T-helper 2 cell treated with Interferon-gamma antibody and Interleukin-4, amounts not matched to agents 100 ng/mL and 5 ng/mL, for 36 hours (primary cell): Measurements from ENCODE around the gene DOCK1. TPM values are rescaled to one million over a fixed set of nuclear protein-coding genes. Genes with fewer than 3 reads are reported as not detected.

Source experiments
- intact Hi-C: fragments of 100-400 bp; cut with micrococcal nuclease; formaldehyde crosslinking; loops from one replicate; pipeline ENCODE4 v1.15.1; 2023
- total RNA-seq: library from RNA; stranded (reverse); gene quantifications from 2 replicates; pipeline ENCODE4 v1.2.3, GENCODE V29; 2022

DOCK1 gene
- total RNA-seq, 1 donor from 2014 or later = 0.41 TPM

DNA sequence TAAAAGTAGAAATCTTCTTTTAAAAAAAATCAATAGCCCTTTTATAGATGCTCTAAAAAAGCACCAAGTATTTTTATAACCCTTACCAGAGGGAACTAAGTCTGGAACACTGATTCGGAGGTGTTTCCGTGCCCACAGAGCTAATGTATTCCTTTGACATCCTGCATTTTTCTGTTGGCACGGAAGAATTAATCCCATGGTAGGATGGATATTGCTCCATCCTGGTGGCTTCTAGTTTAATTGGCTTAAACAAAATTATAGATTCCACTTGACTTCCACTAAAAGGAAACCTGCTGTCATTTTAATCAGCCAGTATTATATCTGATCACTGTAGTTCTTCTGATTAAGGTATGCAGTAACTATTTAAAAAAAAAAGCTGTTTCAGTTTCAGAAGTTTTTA, 479.8 kb downstream of the DOCK1 start:
- intact Hi-C loops = no loop called here

DNA sequence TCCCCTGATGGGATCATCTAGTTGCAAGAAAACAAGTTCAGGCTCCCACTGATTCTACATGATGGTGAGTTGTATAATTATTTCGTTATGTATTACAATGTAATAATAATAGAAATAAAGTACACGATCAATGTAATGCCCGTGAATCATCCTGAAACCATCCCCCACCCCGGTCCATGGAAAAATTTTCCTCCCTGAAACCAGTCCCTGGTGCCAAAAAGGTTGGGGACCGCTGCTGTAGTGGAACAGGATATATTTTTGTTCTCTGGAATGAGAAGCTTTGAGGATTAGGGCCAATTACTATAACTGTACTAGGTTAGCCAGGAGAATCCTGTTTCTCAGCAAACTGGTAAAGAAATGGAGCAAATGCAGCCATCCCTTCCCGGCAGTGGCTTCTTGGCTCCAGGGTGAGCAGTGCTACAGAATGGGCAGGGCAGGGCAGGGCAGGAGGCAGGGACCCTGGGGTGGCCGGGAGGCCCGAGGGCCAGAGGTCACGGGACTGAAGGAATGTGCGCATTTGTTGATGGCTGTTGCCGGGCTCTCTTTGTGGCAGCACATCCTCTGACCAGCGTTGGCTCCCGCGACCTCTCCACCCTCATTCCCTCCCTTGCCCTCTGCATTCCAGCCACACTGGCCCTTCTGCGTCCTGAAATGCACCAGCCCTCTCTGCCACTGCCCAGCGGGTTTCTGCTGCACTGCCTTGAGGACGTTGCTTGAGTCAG, 481.5 kb downstream of the DOCK1 start:
- intact Hi-C loops = no loop called here

GRCh38 chr10:127391875-127392274, 486.6 kb downstream of the DOCK1 start:
- intact Hi-C loops = no loop called here

DNA sequence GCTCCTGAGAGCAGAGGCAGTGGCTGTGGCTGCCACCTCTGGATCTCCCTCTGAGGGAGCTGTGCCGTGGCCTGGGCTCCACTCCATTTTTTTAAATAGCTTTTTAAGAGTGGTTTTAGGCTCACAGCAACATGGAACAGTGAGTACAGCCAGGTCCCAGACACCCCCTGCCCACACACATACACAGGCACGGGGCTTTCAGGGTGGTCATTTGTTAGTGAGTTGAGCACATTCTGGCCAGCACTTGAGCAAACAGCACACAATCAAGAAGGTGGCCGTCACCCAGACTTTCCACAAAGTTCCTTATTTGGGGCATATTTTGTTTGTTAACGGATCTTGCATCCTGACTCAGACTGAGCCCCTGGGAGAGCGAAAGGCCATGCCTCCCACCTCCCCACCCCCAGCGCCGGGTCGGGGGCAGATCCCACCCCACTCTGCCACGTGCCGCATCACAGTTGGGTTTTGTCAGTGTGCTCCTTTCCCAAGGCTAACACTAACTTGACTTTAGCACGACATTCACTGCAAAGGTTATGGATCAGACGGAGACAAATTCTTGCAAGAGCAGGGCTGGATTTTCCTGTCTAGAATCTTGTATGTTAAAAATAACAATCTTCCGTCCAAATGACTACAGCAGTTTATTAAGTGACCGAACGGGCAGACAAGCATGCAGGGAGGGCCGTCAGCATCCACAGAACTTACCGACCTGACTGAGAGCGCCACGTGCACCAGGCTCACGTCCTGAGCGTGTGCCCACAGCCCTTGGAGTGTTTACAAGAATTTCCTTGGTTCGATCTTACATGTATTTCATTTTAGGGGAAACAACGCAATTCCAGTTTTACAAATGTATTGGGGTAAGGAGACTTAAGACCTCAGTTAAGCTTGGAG, 487.4 kb downstream of the DOCK1 start:
- intact Hi-C loops = no loop called here

DNA sequence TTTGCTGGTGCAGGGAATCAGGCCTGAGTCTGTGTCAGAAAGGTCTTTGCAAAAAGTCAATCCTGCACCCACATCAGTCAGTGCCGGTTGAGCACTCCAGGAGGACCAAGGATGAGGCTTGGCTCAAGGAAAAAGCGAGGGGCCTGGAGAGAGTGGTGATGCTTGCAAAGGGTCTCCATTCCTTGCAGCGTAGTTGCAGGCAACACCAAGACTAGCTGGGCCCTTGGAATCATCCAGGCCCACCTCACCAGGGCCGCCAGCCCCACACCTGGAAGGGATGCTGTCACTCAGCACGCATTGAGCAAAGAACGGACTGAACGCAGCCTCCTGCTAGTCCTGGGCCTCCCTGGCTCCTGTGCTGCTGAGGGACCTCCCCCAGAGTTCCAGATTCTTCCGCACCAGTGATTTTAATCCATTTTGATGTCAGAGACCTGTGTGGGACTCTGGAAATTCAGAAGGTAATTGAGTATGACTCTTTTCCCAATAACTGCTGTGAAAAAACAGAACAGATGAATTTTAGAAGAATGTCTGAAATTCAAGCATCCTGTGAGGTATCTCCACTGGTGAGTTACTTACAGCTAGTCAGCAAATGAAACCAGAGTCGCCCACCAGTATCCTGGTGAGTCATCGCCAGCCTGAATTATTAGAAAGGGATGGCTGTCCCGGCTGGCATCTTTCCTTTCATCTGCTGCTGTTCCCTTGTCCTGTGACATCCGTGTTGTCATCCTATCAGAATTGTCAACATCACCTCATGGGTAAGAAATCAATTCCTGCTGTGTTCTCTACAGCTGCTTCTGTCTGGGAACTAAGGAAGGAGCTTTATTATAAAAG, 493.1 kb downstream of the DOCK1 start:
- intact Hi-C loops = no loop called here

- intact Hi-C loops = no loop called here
These were observed 493.7 kb downstream of the DOCK1 start for GRCh38 chr10:127398971-127399365.

DNA sequence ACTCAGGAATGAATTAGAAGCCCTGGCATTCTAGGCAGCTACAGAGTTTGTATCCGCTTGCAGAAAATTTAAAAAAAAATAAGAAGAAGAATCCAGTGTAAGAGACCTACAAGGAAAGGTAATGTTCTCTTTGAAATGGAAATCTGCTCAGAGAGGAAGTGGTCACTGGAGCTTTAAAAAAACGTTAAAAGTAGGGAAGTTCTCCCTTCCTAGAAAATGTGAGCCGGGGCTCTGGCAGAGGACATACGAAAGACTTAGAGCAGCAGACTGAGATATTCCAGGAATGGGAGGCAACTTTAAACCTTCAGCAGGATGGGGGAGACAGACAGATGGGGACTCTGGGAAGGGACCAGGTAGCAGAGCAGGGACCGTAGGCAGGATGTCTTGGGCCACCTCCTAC, 494.4 kb downstream of the DOCK1 start:
- intact Hi-C loops = no loop called here

DNA sequence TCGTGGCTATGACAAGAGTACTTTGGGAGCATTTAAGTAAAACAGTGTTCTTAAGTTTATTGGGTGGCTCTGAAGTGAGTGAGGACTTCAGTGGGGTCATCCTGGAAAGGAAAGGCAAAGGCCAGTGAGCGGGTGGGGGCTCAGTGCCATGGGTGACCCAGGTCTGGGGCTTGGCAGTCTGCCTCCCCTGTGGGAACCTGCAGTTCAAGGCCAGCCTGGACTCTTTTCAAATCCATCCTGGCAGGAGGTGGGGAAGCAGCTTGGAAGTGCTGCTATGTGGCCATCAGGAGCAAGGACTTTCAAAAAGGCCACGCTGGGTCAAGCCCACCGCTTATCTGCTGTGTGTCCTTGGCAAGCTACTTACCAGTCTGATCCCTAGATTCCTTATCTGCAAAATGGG, 495.0 kb downstream of the DOCK1 start:
- intact Hi-C loops = no loop called here

GRCh38 chr10:127402596-127403409, 497.6 kb downstream of the DOCK1 start:
- intact Hi-C loops = no loop called here

- intact Hi-C loops = no loop called here
These were observed 500.0 kb downstream of the DOCK1 start for GRCh38 chr10:127405221-127405620.

DNA sequence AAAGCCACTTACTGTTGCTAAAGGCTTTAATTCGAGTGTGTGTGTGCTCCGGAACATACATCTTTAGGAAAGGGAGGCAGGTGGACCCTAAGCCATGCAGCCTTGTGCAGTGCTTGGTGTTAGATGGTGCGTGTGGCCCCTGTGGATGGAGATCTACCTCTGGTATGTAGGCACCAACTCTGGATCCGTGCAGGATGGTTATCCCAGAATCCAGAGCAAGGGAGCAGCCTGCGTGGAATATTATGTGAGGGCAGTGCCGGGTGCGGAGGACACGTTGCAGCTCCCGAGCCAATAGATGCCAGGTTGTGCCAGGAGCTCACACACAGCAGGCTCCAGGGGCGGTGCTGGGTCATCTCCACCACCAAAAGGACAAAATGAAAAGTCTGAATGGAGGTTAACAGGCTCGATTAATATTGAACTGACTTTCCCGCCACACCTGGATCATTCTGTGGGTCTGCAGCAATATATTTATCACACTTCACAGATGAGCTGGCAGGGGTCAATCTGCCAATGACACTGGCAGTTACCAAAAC, 500.9 kb downstream of the DOCK1 start:
- intact Hi-C loops = no loop called here

DNA sequence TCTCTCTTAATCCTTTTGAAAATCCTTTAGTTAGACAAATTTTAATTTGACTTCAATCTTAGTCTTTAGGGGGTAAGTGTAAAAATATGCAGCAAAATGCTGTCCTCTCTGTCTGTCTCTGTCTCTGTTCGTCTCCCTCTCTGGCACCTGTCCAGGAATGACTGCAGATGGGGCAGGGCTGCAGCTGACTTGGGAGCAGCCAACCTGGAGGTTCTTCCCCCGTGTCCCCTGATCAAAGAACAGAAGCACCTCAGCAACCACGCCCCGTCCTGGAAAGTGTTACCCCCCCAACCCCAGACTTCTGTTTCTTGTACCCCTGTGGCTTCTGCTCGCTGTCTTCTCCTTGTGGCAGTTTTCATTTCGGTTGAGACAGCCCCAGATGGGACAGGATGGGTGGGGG, 502.3 kb downstream of the DOCK1 start:
- intact Hi-C loops = no loop called here

- intact Hi-C loops = no loop called here
These were observed 503.0 kb downstream of the DOCK1 start for GRCh38 chr10:127408112-127408710.

DNA sequence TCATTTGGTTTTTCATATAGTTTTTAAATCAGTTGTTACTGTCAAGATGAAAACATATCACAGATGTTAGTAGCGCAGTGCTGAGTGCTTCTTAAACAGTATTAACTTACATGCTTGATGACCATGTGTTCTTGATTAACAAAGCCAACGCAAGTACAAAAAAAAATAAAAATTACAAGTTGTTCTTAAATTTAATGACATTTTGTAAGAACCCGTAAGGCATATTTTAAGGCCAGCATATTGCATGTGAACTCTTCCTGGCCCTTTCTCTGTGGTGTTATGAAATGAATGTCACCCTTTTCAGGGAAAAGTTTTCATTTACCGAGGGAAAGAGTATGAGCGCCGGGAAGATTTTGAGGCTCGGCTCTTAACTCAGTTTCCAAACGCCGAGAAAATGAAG, 503.5 kb downstream of the DOCK1 start:
- intact Hi-C loops = no loop called here

GRCh38 chr10:127410030-127410429, 504.8 kb downstream of the DOCK1 start:
- intact Hi-C loops = no loop called here

DNA sequence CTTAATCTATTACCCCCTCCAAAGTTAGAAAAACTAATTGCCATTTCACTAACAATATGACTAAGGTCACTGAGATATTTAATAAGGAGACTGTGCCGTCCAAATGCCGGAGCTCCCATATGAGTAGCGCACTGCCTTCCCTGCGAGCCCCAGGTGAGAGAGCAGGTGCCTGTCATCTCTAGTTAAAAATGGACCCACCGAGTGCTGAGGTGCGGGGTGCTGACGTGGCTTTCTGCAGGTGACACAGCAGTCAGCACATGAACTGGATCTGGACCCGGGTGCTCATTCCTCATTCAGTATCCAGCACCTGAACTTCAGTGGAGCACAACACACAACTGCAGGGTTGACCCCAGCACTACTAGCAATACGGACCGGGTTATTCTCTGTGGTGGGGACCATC, 505.8 kb downstream of the DOCK1 start:
- intact Hi-C loops = no loop called here

- intact Hi-C loops = no loop called here
These were observed 508.1 kb downstream of the DOCK1 start for GRCh38 chr10:127413326-127413725.

DNA sequence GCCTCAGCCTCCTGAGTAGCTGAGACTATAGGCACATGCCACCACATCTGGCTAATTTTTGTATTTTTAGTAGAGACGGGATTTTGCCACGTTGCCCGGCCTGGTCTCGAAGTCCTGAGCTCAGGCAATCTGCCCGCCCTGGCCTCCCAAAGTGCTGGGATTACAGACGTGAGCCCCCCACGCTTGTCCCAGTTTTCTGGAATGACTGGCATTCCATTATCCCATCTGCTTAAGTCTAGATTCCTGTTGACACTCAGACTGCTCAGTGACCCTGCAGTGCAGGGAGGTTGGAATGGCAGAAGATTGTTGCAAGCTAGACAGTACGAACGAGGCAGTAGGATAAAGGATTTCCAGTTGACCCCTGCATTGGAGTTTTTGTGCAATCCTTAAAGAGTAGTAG, 508.8 kb downstream of the DOCK1 start:
- intact Hi-C loops = no loop called here

- intact Hi-C loops = no loop called here
These were observed 509.9 kb downstream of the DOCK1 start for GRCh38 chr10:127415116-127415515.

- intact Hi-C loops = no loop called here
These were observed 510.8 kb downstream of the DOCK1 start for GRCh38 chr10:127415901-127416581.
